ENCODE measurements around the gene MAST1.
A peak's percentile ranks its signal among the peaks of the same experiment; 100 is the strongest.
"Not testable (repeated sequence)": the region's sequence is repeated elsewhere in the genome, so short reads cannot be mapped to it uniquely, and the experiment has no call there.

Gene MAST1

GRCh38 chr19:12838182-12838885, at the start of gene MAST1:
MAST1 (plus strand) TSS chr19:12838515; CDS start chr19:12838573, 58 bp downstream.
- DNase-seq, result no peak

DNA sequence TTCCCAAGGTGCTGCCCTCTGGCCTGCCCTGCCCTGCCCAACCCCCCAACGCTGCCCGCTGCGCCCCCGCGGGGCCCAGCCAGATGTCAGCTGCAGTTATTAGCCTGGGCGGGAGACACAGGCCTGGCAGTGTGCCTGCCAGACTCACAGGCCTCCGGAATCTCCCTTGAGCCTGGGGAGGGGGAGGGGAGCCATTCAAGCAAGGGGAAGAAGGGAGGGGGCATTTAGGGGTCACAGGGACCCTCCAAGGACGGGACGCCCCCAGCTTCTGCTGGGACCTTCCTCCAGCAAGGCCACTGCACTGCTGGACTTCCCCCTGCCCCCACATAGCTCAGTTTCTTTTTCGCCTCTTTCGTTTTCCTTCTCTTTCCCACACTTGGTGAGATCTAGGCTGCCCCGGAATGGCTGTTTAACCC, 49.6 kb upstream of the MAST1 start:
- no peak for DNase-seq

- DNase-seq, result no peak
These were observed 49.0 kb upstream of the MAST1 start for GRCh38 chr19:12789098-12789903.

- DNase-seq, result peak; percentile 55
These were observed 48.3 kb upstream of the MAST1 start for GRCh38 chr19:12789904-12790619.

- DNase-seq, result no peak
These were observed 47.5 kb upstream of the MAST1 start for GRCh38 chr19:12790628-12791344.

DNA sequence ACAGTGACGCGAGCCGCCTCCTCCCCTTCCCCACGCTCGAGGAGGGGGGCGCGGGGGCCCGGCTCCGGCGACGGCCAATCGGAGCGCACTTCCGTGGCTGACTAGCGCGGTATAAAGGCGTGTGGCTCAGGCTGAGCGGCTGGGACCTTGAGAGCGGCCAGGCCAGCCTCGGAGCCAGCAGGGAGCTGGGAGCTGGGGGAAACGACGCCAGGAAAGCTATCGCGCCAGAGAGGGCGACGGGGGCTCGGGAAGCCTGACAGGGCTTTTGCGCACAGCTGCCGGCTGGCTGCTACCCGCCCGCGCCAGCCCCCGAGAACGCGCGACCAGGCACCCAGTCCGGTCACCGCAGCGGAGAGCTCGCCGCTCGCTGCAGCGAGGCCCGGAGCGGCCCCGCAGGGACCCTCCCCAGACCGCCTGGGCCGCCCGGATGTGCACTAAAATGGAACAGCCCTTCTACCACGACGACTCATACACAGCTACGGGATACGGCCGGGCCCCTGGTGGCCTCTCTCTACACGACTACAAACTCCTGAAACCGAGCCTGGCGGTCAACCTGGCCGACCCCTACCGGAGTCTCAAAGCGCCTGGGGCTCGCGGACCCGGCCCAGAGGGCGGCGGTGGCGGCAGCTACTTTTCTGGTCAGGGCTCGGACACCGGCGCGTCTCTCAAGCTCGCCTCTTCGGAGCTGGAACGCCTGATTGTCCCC, 46.8 kb upstream of the MAST1 start, which contains the start of gene JUNB:
Gene JUNB, plus strand, starts transcription at position 142 of the 706 bp plus-strand sequence. Its CDS starts 286 bp downstream, at position 428.
- DNase-seq, result peak; percentile 81

DNA sequence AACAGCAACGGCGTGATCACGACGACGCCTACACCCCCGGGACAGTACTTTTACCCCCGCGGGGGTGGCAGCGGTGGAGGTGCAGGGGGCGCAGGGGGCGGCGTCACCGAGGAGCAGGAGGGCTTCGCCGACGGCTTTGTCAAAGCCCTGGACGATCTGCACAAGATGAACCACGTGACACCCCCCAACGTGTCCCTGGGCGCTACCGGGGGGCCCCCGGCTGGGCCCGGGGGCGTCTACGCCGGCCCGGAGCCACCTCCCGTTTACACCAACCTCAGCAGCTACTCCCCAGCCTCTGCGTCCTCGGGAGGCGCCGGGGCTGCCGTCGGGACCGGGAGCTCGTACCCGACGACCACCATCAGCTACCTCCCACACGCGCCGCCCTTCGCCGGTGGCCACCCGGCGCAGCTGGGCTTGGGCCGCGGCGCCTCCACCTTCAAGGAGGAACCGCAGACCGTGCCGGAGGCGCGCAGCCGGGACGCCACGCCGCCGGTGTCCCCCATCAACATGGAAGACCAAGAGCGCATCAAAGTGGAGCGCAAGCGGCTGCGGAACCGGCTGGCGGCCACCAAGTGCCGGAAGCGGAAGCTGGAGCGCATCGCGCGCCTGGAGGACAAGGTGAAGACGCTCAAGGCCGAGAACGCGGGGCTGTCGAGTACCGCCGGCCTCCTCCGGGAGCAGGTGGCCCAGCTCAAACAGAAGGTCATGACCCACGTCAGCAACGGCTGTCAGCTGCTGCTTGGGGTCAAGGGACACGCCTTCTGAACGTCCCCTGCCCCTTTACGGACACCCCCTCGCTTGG, 46.1 kb upstream of the MAST1 start:
- DNase-seq, result peak; percentile 54

DNA sequence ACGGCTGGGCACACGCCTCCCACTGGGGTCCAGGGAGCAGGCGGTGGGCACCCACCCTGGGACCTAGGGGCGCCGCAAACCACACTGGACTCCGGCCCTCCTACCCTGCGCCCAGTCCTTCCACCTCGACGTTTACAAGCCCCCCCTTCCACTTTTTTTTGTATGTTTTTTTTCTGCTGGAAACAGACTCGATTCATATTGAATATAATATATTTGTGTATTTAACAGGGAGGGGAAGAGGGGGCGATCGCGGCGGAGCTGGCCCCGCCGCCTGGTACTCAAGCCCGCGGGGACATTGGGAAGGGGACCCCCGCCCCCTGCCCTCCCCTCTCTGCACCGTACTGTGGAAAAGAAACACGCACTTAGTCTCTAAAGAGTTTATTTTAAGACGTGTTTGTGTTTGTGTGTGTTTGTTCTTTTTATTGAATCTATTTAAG, 45.4 kb upstream of the MAST1 start:
- no peak for DNase-seq

- peak; percentile 42 for DNase-seq
These were observed 44.8 kb upstream of the MAST1 start for GRCh38 chr19:12793290-12794195.

DNA sequence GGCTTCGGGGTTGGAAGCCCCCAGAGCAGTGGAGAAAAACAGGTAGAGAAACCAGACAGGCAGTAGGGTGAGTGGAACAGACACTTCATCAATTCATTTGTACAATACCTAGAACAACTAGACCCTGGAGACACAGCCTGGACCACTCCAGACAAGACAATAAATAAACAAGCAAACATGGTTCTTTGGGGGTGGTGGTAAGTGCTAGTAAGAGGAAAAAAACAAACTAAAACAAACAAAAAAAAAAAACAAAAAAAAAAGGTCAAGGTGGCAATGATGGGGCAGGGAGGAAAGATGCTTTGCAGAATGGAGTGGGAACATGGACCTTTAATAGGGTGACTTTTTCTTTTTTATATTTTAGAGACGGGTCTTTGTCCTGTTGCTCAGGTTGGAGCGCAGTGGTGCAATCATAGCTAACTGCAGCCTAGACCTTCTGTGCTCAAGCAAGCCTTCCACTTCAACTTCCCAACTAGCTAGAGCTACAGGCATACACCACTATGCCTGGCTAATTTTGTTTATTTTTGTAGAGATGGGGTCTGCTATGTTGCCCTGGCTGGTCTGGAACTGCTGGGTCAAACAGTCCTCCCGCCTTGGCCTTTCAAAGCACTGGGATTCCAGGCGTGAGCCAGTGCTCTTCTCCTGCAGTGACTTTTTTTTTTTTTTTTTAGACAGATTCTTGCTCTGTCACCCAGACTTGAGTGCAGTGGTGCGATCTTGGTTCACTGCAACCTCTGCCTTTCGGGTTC, 43.9 kb upstream of the MAST1 start:
- no peak for DNase-seq

GRCh38 chr19:12794971-12795381, 43.3 kb upstream of the MAST1 start:
- no peak for DNase-seq

- DNase-seq, result peak; percentile 66
These were observed 41.9 kb upstream of the MAST1 start for GRCh38 chr19:12796146-12797071.

DNA sequence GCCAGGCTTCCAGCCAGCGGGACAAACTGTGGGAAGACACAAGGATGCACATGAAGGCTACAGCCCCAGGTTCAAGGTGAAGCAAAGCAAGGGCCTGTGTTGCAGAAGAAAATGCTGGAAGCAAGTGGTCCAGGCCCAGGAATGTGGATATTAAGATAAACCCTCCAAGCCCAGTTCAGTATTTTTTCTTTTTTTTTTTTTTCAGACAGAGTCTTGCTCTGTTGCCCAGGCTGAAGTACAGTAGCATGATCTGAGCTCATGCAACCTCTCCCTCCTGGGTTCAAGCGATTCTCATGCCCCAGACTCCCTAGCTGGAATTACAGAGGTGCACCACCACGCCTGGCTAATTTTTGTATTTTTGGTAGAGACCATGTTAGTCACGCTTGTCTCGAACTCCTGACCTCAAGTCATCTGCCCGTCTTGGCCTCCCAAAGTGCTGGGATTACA, 41.2 kb upstream of the MAST1 start:
- DNase-seq, result no peak

- not testable (repeated sequence) for DNase-seq
These were observed 40.7 kb upstream of the MAST1 start for GRCh38 chr19:12797607-12798006.

GRCh38 chr19:12799742-12800465, 38.4 kb upstream of the MAST1 start:
- DNase-seq, result no peak

DNA sequence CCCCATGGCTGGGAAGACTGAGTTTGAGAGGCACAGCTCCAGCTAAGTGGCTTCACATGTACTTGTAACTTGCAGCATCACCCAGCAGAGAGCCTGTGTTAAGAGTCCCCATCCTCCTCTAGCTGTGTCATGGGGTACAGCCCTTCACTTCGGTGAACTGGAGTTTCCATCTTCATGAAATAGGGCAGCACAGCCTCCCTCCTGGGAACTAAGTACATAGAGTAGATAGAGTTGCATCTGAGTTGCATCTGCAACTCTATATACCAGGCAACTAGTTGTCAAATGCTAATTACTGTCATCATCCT, 37.9 kb upstream of the MAST1 start:
- DNase-seq, result no peak

DNA sequence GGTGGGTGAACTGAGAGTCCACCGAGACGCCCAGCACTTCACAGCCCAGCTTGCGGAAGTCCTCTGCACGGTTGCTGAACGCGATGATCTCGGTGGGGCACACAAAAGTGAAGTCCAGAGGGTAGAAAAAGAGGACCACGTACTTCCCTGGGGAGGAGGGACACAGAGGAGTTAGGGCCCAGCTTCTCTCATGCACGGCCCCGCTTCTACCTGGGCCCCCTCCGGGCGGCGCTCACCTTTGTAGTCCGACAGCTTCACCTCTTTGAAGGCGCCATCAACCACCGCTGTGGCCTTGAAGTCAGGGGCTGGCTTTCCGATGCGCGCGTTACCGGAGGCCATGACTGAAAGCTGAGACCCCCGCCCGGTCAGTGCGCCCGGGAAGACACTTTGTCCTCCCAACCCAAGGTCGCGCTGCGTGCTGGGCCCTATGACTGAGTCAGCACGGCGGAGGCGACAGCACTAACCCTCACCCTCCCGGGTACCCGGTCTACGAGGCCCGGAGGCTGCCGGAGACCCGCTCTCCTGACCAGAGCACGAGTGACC, 37.3 kb upstream of the MAST1 start:
- no peak for DNase-seq
